K562 (cell line): Measurements from ENCODE around the gene UBE2M. TPM values are rescaled to one million over a fixed set of nuclear protein-coding genes. Genes with fewer than 3 reads are reported as not detected.

Experiments
- CTBP1 ChIP-seq: fragments of 450-650 bp; IDR thresholded peaks from 2 replicates; pipeline ENCODE4 v1.6.1; 2016; ENCODE audit warnings: borderline replicate concordance
- CXXC5 ChIP-seq: fragments of 250-450 bp; sonication (Bioruptor Pico); IDR thresholded peaks from 2 replicates; pipeline ENCODE4 v1.8.0; 2022; ENCODE audit warnings: inconsistent platforms, mild to moderate bottlenecking, moderate library complexity
- FOXA3 ChIP-seq, 2 experiments: fragments of 450-650 bp in 1 of 2; sonication (generic) in 1 of 2; formaldehyde crosslinking; IDR thresholded peaks in 1 of 2; conservative IDR thresholded peaks in 1 of 2; 2 replicates each; pipeline versions ENCODE4 v1.4.0 to v1.8.0; 2020 to 2022; ENCODE audit warnings: mild to moderate bottlenecking in 2 of 2, missing genetic modification reagents in 1 of 2
- FOXP1 ChIP-seq: sonication (generic); formaldehyde crosslinking; IDR thresholded peaks from 2 replicates; pipeline ENCODE4 v1.8.0; 2022; ENCODE audit warnings: mild to moderate bottlenecking, missing genetic modification reagents
- HMGXB4 ChIP-seq: sonication (generic); formaldehyde crosslinking; IDR thresholded peaks from 2 replicates; pipeline ENCODE4 v1.8.1; 2023; ENCODE audit warnings: mild to moderate bottlenecking, missing genetic modification reagents
- MITF ChIP-seq: IDR thresholded peaks from 2 replicates; pipeline ENCODE4 v1.6.1; 2014; ENCODE audit warnings: antibody characterized with exemption
- PML ChIP-seq: IDR thresholded peaks from 2 replicates; pipeline ENCODE4 v1.6.1; 2012; ENCODE audit warnings: low read length, inconsistent platforms
- PRMT5 ChIP-seq: sonication (generic); formaldehyde crosslinking; IDR thresholded peaks from 2 replicates; pipeline ENCODE4 v1.5.0; 2020; ENCODE audit warnings: missing genetic modification reagents
- RFX7 ChIP-seq: fragments of 250-450 bp; sonication (Bioruptor Pico); IDR thresholded peaks from 2 replicates; pipeline ENCODE4 v1.5.1; 2021; ENCODE audit warnings: mild to moderate bottlenecking
- SREBF2 ChIP-seq: sonication (generic); formaldehyde crosslinking; IDR thresholded peaks from 2 replicates; pipeline ENCODE4 v1.4.0; 2020; ENCODE audit warnings: mild to moderate bottlenecking, missing genetic modification reagents
- STAT5A ChIP-seq: IDR thresholded peaks from 2 replicates; pipeline ENCODE4 v1.6.1; 2012; ENCODE audit warnings: low read length, inconsistent platforms, borderline replicate concordance
- TCF3 ChIP-seq: sonication (generic); formaldehyde crosslinking; IDR thresholded peaks from 2 replicates; pipeline ENCODE4 v1.4.0; 2020; ENCODE audit warnings: mild to moderate bottlenecking, missing genetic modification reagents
- ZNF165 ChIP-seq: fragments of 250-450 bp; sonication (Bioruptor Pico); IDR thresholded peaks from 2 replicates; pipeline ENCODE4 v1.4.0; 2020; ENCODE audit warnings: borderline replicate concordance
- ZNF785 ChIP-seq: fragments of 250-450 bp; sonication (Bioruptor Pico); IDR thresholded peaks from 2 replicates; pipeline ENCODE4 v1.4.0; 2020; ENCODE audit warnings: mild to moderate bottlenecking
- polyA plus RNA-seq, 8 experiments: library from polyadenylated mRNA; depleted of rRNA in 4 of 8; stranded (reverse) in 5 of 8; unstranded in 3 of 8; fragments of >200 nt; fragmentation: Nextera tagmentation in 2 of 8; fragmentation: Illumina TruSeq in 1 of 8; extraction: Ambion mirVana in 2 of 8; extraction: Trizol in 1 of 8; gene quantifications; 2 replicates each; pipeline versions ENCODE4 v1.2.1 to v1.2.3, GENCODE V29; 2011 to 2014; ENCODE audit warnings: inconsistent platforms in 1 of 8, missing spikeins in 1 of 8
- total RNA-seq, 7 experiments: library from RNA; depleted of rRNA in 6 of 7; stranded (reverse); fragments of >200 nt in 6 of 7; fragmentation: Illumina TruSeq in 2 of 7; extraction: Trizol in 2 of 7; gene quantifications; 2 replicates each; pipeline versions ENCODE4 v1.2.1 to v1.2.3, GENCODE V29; 2011 to 2021; ENCODE audit warnings: low replicate concordance in 1 of 7
- TF ChIP-seq, protein P1 (sequence below): fragments of 150-350 bp; IDR thresholded peaks from 2 replicates; pipeline ENCODE4 v1.6.1; 2014; ENCODE audit warnings: low read depth, mild to moderate bottlenecking, low read length, borderline replicate concordance
- TF ChIP-seq, protein P2 (sequence below): sonication (generic); formaldehyde crosslinking; IDR thresholded peaks from 2 replicates; pipeline ENCODE4 v1.8.0; 2022; ENCODE audit warnings: missing genetic modification reagents, mild to moderate bottlenecking, borderline replicate concordance
- TF ChIP-seq, protein P3 (sequence below): sonication (generic); formaldehyde crosslinking; IDR thresholded peaks from 2 replicates; pipeline ENCODE4 v1.8.0; 2022; ENCODE audit warnings: mild to moderate bottlenecking, missing genetic modification reagents, borderline replicate concordance

Gene UBE2M
- total and polyA plus RNA-seq, 9 of the 15 experiments (the other 6 are each of a cell fraction or from before 2014, with no cell fraction given) = 0.92 to 163 (median 85.7) TPM

DNA sequence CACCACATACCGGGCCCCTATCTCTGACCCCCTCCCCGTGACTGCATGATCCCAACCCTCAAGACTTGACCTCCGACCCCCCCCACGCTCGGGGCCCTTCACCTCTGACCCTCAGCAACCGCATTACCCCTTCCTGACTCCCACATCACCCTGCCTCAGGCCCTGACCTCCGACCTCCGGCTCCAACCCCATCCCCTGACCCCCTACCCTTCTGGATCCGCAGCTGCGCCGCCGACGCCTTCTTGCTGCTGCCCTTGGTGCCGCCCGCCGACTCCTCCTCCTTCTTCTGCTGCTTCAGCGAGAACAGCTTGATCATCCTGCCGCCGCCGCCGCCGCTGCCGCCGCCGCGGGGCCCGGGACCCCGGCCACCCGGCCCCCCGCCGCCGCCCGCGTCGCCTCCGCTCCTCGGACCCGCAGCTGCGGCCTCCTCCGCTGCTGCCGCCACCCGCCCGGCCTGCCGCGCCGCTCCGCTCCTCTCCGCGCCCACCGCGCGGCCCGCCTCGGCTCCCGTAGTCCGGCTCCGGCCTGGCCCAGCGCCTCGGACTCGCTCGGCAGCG, at the start of gene UBE2M (continued):
- peak; percentile 65 for TF ChIP-seq CXXC5 (CRISPR knock-in tag)
- TF ChIP-seq, protein P1, sequence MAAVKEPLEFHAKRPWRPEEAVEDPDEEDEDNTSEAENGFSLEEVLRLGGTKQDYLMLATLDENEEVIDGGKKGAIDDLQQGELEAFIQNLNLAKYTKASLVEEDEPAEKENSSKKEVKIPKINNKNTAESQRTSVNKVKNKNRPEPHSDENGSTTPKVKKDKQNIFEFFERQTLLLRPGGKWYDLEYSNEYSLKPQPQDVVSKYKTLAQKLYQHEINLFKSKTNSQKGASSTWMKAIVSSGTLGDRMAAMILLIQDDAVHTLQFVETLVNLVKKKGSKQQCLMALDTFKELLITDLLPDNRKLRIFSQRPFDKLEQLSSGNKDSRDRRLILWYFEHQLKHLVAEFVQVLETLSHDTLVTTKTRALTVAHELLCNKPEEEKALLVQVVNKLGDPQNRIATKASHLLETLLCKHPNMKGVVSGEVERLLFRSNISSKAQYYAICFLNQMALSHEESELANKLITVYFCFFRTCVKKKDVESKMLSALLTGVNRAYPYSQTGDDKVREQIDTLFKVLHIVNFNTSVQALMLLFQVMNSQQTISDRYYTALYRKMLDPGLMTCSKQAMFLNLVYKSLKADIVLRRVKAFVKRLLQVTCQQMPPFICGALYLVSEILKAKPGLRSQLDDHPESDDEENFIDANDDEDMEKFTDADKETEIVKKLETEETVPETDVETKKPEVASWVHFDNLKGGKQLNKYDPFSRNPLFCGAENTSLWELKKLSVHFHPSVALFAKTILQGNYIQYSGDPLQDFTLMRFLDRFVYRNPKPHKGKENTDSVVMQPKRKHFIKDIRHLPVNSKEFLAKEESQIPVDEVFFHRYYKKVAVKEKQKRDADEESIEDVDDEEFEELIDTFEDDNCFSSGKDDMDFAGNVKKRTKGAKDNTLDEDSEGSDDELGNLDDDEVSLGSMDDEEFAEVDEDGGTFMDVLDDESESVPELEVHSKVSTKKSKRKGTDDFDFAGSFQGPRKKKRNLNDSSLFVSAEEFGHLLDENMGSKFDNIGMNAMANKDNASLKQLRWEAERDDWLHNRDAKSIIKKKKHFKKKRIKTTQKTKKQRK = no peak
- TF ChIP-seq, protein P2, sequence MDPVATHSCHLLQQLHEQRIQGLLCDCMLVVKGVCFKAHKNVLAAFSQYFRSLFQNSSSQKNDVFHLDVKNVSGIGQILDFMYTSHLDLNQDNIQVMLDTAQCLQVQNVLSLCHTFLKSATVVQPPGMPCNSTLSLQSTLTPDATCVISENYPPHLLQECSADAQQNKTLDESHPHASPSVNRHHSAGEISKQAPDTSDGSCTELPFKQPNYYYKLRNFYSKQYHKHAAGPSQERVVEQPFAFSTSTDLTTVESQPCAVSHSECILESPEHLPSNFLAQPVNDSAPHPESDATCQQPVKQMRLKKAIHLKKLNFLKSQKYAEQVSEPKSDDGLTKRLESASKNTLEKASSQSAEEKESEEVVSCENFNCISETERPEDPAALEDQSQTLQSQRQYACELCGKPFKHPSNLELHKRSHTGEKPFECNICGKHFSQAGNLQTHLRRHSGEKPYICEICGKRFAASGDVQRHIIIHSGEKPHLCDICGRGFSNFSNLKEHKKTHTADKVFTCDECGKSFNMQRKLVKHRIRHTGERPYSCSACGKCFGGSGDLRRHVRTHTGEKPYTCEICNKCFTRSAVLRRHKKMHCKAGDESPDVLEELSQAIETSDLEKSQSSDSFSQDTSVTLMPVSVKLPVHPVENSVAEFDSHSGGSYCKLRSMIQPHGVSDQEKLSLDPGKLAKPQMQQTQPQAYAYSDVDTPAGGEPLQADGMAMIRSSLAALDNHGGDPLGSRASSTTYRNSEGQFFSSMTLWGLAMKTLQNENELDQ = no peak
- TF ChIP-seq FOXA3 (CRISPR knock-in tag; conservative IDR thresholded peaks at IDR 0.05 in 1 of 2, IDR thresholded peaks at IDR 0.05 in 1 of 2) = no peak
- no peak for TF ChIP-seq ZNF785 (CRISPR knock-in tag)
- no peak for TF ChIP-seq SREBF2 (CRISPR knock-in tag)
- TF ChIP-seq, protein P3, sequence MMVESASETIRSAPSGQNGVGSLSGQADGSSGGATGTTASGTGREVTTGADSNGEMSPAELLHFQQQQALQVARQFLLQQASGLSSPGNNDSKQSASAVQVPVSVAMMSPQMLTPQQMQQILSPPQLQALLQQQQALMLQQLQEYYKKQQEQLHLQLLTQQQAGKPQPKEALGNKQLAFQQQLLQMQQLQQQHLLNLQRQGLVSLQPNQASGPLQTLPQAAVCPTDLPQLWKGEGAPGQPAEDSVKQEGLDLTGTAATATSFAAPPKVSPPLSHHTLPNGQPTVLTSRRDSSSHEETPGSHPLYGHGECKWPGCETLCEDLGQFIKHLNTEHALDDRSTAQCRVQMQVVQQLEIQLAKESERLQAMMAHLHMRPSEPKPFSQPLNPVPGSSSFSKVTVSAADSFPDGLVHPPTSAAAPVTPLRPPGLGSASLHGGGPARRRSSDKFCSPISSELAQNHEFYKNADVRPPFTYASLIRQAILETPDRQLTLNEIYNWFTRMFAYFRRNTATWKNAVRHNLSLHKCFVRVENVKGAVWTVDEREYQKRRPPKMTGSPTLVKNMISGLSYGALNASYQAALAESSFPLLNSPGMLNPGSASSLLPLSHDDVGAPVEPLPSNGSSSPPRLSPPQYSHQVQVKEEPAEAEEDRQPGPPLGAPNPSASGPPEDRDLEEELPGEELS = no peak
- TF ChIP-seq RFX7 (CRISPR knock-in tag) = no peak
- no peak for TF ChIP-seq PML
- TF ChIP-seq CTBP1 = no peak
- TF ChIP-seq PRMT5 (CRISPR knock-in tag) = no peak
- no peak for TF ChIP-seq MITF
- TF ChIP-seq ZNF165 (CRISPR knock-in tag) = no peak
- no peak for TF ChIP-seq FOXP1 (CRISPR knock-in tag)
- no peak for TF ChIP-seq STAT5A
- peak; percentile 38; the same call in 1 of the 2 replicates for TF ChIP-seq TCF3
- TF ChIP-seq HMGXB4 (CRISPR knock-in tag) = no peak
